Stimulated activated CD8-positive, alpha-beta memory T cell treated with anti-CD3 and anti-CD28 coated beads, Interleukin-2, amount 100 ng/mL, for 1 hour (primary cell): Measurements from ENCODE around the gene FAM186B.

Experiments
- DNase-seq, 2 donors: peaks; one replicate each; pipeline ENCODE4 v3.0.0-alpha.2; 2020; ENCODE audit warnings: low read depth in 2 of 2

The FAM186B gene

DNA sequence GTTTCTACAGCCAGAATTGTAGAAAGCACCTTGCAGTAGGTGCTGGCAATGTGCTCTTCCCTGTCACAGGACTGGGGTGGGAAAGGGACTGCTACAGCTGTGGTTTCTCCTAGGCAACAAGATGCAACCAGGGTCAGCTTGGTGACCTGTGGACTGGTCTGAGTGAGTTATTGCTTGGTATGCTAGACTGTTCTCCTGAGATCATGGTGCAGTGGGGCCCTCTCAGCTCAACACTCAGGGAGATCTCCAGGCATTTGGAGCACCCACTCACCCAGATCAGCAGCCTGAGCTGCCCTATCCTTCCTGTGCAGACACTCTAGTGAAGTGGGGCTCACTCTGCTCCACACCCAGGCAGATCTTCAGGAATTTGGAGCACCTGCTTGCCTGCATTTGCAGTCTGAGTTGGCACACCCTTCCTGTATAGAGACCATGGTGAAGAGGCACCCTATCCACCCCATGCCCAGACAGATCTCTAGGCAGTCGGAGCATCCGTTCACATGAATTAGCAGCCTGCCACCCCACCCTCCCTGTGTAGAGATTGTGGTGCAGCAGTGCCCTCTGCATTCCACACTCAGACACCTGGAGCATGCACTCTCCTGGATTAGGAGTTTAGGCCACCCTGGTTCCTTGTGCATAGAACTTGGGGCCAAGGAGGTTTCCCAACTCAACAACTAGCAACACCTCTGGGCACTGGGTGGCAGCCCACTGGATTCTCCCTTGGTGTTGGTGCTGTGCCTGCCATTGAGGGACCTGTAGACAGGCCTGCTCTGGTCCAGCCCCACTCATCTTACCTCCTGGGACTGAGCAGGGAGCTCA is 3.8 kb upstream of the FAM186B start:
- no peak for DNase-seq

DNA sequence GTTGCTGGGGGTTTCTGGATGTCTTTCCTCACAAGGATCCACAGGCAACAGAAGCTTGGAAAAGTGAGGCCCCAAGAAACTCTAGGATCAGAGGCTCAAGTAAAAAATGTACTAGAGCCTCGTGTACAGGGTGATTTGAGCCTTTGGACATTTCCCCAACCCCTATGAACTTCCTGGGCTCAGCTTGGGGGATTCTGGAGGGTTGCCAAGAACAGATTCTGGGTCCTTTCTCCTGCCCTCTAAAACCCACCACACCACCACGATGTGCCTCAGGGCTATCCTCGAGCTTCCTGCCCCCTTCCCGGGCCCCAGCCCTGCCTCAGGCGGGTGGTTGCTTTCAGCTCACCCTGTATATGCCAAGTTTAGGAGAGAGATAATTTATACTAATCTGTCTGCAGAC is 583 bp downstream of the FAM186B start:
- no peak for DNase-seq

DNA sequence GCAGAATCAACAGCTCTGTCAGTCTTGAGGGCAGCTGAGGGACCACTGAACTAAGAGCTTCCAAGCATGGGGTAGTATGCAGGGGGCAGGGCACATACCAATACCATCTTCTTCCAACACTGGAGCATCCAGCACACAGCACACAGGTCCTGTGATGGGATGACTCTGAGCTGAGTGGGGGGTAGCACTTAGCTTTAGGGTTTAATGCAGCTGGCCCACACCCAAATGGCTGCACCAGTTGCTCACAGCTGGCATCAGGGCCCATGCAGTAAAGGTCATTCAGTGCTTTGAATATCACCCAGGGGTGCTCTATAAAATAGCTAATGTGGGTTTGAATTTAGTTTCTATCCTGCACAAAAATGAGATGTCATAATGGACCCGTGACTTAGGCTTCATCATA is 1.7 kb downstream of the FAM186B start:
- no peak for DNase-seq

DNA sequence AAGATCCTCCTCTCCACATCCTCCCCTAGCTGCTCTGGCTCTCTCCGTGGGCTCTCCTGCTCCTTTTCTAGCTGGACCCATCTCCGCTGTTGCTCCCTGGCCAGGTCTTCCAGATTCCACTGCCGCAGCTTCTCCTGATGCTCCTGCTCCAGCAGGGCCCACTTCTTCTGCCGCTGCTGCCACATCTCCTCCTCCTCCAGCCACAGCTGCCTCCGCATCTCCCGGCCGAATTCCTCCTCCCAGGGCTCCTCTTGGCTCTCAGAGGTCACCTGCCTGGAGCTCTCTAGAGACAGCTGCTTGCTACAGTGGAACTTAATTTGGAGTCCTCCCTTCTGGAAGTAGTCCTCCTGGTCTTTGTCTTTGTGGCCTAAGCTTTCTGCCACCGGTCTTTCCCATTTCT is 5.5 kb downstream of the FAM186B start:
- no peak for DNase-seq

DNA sequence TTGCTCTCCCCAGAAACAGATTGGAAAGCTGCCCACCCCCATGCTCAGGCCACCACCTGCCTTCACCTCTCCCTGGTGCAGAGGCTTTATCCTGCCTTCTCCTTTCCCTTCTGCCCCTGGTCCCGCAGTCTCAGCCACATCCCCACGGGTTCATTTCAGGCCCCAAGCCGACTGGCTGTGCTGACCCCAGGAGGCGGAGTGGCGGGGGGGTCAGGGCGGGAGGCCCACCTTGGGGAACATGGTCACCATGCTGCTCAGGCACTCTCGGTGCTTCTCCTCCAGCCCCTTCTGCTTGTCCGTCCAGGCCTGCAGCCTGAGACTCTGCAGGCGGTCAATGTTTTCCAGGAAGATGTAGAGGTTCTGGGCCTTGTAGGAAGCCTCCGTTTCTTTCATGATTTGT is 6.9 kb downstream of the FAM186B start:
- DNase-seq = no peak

DNA sequence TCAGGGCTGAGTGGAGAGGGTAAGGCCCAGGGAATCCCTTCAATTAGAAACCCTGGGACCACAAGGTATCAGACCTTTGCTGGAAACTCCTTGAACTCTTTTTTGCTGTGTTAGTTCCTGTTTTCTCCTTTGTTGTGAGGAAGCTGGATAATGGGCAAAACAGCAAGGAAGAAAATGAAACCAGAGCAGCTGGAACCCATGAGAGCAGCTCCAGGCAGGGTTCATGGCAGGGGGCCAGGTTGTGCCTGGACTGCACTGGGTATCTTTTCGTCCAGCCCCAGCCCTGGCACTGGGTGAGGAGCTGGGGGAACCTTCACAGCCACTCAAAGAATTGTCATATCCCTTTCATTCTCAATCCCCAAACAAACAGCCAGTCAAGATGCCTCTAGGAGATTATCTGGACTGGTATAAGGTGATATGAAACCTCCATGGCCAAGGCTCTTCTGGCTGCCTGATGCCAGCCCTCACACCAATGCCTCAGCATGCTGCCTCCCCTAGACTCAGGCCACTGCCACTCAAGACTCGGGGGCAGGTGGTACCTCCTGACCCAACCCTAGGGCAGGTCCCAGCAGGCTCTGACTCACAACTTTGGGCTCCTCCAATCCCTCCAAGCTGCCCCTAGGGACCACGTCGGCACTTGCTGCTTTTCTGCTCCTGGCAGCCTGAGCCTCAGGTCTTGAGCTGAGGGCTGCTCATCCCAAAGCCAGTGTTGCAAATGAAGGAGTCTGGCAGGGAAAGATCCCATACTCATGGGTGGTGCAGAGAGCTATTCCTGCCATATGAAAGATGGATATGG is 16.5 kb downstream of the FAM186B start:
- no peak for DNase-seq

DNA sequence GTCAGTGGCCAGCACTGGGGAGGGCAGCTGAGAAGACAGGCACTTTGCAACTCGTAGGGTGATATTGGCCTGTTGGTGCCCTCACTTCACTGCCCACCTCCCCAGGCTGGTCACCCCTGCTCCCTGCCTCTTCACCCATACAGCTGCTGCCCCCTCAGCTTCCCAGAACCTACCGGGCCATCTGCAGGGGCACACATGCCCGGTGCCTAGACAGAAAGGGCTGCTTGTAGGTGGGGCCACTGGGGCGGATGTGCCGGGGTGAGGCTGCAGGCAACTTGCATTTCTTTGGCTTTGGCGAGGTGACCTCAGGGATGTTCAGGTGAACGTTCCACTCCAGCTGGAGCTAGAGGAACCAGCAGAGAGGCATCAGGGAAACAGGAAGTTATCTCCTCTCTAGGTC is 17.2 kb downstream of the FAM186B start:
- no peak for DNase-seq

DNA sequence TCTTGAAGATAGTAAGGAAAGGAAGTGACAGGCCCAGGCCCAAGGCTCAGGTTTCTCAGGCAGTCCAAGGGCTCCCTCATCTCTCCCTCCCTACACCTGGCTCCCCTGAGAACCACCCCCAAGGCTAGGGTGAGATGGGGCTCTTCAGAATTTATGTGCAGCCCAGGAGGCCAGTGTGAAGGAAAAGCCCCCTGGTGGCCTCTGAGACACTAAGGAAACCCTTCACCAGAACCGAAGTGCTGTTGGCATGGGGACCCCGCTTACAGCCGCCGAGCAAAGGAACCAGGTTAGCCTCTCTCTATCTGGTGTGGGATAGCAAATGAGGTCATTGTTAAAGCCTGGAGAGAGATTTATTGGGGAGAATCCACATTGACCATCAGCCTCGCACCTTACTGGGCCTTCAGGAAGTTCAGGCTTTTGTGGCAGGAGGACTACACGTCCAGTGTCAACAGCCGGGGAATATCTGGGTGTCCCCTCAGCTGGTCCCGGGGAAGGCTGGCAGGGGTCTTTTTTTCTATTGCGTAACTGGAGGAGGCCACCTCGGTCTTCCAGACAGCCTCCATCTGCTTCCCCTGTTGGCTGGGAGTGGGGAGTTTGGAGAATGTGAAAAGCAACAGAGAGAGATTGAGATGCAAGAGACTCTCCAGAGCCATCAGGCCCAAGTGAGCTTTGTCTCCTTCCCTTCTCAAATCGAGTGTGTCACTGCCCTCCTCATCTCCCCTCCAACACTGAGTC is 18.1 kb downstream of the FAM186B start:
- no peak for DNase-seq

DNA sequence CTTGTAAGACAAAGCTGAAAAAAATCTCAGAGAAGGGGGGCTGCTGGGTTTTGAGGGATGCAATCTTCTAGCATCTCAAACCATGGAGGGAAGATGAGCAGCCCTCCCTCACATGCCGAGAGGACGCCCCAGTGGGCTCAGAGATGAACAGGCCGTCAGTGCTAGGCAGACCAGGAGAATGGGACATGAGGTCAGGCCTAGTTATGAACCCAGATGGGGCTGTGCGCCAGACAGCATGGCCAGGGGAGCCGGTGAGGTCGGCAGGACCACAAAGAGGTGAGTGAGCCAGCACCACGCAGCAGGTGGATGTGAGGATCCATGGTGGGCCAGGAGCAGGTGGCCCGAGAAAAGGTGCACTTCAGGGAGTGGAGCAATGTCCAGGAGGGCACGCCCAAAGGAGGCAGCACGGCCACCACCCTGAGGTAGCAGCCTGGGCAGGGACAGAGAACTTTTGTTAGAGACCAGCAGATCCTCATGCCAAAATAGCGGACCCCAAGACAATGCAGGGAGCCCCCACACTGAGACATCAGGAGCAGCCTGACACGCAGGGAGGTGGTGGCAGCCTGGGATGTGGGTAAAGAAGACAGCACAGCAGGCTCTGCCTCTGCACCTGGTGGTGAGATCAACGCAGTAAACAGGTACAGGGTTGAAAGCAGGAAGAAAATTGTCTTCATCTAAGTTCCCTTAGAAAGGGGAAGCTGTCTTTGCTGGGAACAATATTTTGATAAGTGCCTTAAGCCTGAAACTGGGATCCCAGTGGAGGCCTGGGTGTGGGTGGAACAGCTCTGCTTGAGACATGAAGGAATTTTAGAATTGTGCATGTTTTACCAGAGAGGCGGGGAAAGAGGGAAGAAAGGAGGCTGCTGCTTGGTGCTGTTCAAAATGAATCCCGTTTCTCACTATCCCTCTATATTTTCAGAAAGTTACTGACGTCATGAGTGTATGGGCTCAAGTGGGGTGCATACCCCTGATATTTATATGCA is 19.7 kb downstream of the FAM186B start:
- no peak for DNase-seq

DNA sequence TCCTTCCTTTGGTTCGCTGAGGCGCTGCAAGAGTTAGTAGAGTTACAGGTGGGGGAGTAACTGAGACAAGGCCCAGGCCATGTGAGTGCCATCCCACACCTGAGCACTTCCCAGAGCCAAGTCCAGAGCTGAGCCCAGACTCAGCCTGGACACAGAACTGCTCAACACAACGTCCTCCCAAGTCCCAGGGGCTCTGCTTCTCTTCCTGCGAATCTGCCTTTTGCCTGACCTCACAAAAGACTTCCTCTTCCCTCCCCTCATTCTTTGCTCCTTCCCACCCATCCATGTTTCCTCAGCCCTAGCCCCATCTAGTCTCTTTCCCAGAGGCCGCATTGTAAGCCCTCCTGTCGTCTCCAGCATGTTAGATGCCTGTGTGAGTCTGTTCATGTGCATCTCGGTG is 20.8 kb downstream of the FAM186B start:
- DNase-seq = no peak

DNA sequence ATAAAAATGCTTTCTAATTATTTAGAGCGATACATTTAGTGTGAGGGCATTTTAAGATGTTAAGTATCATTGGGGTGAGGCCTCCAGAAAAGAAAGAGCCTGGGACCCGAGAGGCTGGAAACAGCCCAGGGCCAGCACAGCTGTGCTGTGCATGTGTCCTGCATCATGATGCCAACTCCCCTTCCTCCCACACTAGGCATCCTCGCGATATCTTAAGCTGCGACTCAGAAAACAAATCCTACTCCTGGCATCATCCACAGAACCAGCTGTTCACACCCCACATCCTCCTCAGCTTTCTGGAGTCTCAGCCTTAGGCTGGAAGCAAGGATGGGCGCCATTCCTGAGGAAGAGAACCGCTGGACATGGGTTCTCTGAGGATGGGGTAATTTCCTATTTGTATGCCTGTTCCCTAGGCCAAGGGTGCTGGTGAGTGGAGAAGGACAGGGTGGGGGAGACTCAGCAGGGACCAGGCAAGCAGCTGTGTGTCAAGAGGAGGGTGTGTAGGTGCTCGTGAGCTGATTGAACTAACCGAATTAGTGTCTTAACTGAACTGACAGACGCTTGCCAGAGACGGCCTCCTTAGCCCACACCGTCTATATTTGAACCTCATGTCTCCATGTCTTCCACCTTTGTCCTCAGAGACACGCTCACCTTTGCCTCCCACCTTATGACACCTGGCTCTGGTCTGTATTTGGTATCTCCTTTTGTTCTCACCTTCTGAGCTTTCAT is 21.9 kb downstream of the FAM186B start:
- no peak for DNase-seq

DNA sequence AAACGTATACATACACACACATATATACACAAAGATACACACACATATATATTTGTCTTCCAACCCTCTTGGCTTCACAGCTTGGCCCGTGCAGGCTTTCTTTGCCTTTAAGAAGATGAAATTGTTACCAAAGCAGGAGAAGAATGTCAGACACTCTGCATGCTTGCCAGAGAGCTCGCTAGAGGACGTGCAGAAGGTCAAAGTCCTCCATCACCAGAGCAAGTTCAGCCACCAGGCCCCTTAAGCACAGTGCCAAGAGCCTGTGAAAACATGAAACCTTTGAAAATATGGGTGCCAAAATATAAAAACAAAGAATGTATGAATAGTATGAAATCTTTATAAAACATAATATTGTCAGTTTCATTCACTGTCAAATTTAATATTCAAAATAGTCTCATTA is 22.6 kb downstream of the FAM186B start:
- no peak for DNase-seq

DNA sequence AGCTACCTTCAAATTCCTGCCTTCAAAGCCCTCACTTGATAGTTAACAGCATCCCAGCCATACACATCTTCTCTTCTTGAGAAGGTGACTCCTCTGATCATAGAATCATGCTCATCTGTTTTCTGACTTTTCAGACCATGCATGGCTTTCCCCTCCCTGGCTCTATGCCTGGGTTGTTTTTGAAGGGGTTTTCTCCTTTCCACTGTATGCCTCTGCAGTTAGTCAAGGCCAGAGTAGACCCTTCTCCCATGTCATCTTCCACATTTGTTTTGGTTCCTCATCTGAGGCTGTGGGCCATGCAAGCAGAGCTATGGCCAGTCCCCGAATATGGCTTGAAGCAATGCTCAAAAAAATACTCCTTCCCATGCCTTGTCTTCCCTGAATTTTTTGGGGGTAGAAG is 23.2 kb downstream of the FAM186B start:
- DNase-seq = no peak

DNA sequence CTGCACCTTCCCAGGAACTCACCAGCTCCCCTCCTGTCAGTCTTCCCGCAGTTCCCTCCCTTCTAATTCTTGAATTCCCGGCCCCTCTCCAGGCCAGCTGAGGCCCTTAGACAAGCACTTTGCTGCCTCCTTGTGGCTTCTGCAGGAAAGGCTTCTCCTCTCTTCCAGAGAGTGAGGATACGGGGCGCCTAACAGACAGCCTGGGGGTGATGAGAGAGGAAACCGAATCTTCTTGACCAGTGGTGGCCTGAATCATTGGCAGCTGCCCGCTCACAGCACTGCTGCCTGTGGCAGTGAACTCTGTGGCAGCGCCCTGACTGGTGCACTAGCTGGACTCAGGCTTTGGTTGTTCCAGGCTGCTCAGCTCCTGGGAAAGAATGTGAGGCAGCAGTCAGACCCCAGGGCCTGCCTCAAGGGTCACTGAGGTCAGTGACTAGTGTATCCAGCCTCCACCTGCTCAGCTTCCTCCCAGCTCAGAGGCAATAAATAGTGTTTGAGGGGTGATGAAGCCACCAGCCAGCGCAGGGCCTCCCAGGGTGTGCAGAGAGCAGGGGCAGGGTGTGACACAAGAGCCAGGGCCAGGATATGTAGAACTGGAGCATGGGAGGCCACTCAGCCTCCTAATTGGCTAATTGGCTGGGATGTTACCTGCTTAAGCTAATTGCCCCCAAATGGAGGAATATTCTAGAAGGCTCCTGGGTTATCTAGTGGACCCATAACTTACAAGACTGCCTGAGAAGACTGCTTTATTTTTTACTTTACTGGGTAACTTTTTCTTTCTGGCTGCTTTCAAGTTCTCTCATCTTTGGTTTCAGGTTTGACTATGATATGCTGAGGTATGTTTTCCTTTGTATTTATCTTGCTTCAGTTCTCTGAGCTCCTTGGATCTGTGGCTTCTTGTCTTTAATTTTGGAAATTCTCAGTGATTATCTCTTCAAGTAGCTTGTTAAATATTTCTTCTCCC is 24.6 kb downstream of the FAM186B start:
- DNase-seq = peak; percentile 16 to 33

DNA sequence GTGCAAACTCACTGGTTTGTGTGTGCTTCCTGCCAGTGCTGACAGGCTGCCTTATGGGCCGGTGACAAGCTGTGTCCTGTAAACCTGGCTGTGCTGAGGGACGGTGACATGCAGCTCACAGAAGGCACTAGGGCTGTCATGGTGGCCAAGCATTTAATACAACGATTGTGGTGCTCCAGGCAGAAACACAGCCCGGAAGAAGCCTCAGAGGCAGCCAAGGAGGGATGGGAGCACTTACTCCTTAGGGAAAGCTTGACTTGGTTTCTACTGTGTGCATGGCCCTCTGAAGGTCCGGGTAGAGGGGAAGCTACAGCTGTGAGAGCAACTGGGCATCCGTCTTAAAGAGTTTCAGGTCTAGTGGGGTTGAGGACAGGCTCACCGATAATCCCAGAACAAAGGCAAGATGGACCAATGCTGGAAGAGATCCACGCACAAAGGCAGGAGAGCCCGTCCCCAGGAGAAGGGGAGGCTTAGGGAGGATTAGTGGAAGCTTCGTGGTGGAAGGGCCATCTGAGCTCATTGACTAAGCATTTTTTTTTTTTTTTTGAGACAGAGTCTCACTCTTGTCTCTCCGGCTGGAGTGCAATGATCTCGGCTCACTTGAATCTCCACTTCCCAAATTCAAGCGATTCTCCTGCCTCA is 26.8 kb downstream of the FAM186B start:
- no peak for DNase-seq

DNA sequence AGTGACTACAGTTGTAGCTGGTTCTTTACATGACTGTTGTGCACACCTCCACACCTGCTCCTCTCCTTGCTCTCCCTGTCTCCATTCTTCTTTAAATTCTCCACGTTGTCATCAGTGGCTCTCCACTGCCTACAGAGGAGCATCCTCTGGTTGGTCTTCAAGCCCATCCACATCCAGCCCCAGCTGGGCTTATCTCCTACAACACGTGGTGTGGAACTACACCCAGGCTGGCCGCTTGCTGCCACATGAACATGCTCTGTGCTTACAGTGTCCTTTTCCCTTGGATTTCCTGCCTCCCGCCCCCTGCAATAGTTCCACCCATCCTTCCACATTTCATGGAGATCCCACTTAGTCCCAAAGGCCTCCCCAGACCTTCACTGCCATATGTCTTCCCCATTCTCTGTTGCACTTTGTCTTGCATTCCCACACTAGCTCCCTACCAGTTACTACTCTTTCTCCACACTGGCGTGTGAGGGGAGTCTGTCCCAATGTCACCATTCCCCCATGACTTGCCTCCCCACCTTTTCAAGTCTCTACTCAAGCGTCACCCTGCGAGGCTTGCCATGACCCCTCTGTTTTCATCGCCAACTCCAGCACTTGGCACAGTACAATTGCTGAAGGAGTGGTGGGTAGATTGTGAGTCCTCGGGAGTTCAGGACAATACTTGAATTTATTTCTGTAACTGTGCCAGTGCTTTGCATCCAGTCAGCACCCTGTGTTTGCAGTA is 27.7 kb downstream of the FAM186B start:
- no peak for DNase-seq

DNA sequence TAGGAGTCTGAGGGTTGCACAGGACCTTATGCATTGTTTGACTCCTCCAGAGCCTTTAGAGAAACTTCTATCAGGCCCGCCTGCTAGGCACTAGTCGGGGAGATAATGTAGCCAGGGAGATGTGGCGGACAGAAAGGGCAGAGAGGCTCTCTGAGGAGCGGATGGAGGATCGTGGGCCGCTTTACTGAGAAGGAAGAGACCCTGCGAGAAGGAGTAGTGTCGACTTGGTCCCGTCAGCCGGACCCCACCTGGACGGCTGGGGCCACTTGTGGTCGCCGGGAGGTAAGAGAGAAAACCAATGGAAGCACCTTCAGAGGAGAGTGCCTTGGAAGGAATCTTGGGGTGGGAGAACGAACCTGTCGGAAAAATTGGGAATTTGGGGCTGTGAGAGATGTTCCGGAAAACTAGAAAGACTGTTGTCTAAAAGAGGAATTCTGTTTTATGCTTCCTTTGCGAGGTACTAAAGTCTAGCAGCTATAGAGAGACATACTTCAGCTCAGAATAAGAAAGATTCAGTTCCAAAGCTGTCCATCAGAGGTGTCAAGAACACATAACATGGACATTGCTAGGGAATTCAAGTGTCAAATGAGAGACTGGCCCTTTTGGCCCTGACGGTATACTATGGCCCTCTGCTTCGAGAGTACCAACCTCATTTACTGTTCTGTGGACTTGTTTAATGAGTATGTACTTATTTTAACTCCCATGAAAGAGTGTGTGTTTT is 36.8 kb downstream of the FAM186B start:
- DNase-seq = no peak
